HFFc6 (cell line): ENCODE results near the gene KCNIP4. TPM values are rescaled to one million over a fixed set of nuclear protein-coding genes. Genes with fewer than 3 reads are reported as not detected.

ENCODE experiments used
- DNase-seq: peaks from one replicate; pipeline ENCODE4 v3.0.0-alpha.2; 2018
- H3K27ac Mint-ChIP-seq: 2 replicates; pipeline ENCODE4 v1.8.0; 2020; ENCODE audit warnings: mild to moderate bottlenecking, mixed read lengths
- H3K27me3 Mint-ChIP-seq: 2 replicates; pipeline ENCODE4 v1.8.0; 2021; ENCODE audit warnings: mild to moderate bottlenecking, moderate library complexity, mixed read lengths; ENCODE audit not compliant: insufficient read depth
- H3K36me3 Mint-ChIP-seq: 2 replicates; pipeline ENCODE4 v1.8.0; 2021; ENCODE audit warnings: low read depth, mixed read lengths
- H3K4me1 Mint-ChIP-seq: 2 replicates; pipeline ENCODE4 v1.8.0; 2020; ENCODE audit warnings: low read depth, mixed read lengths
- H3K4me3 Mint-ChIP-seq: 2 replicates; pipeline ENCODE4 v1.8.0; 2020; ENCODE audit warnings: mild to moderate bottlenecking, moderate library complexity, mixed read lengths
- H3K9me3 Mint-ChIP-seq: 2 replicates; pipeline ENCODE4 v1.8.0; 2020; ENCODE audit warnings: mild to moderate bottlenecking, mixed read lengths
- CTCF ChIP-seq: fragments of 200-600 bp; sonication (generic); IDR thresholded peaks from 2 replicates; pipeline ENCODE4 v1.5.0; 2021; ENCODE audit warnings: antibody characterized with exemption, mild to moderate bottlenecking
- total RNA-seq, 6 experiments: library from RNA; stranded (reverse); fragmentation: NEBNext Ultra II Directional; extraction: Animal tissue kit (Norgen Biotek cat#: 25700); gene quantifications; 2 replicates in 1 of 6; 3 replicates in 5 of 6; pipeline ENCODE4 v1.2.3, GENCODE V29; 2021

KCNIP4 gene
- total RNA-seq, 6 experiments from 2014 or later = not detected

- no peak for DNase-seq
- no peak for TF ChIP-seq CTCF
- no peak overlapping the region for H3K4me3 Mint-ChIP-seq
- H3K9me3 Mint-ChIP-seq = peaks cover 14% of the 10 kb centered on the region
- 0 out of 2 replicates have a peak, but pooled peaks cover 4% of the 10 kb centered on the region for H3K36me3 Mint-ChIP-seq
- no peaks in the 10 kb centered on the region for H3K4me1 Mint-ChIP-seq
- no peak overlapping the region for H3K27ac Mint-ChIP-seq
- H3K27me3 Mint-ChIP-seq = no peaks in the 10 kb centered on the region
Measured at GRCh38 chr4:21692241-21692640, 256.3 kb downstream of the KCNIP4 start.

GRCh38 chr4:21688596-21689265 is 259.8 kb downstream of the KCNIP4 start:
- TF ChIP-seq CTCF = no peak
- Mint-ChIP-seq H3K27ac (no peak overlapping the region), H3K27me3 (no peaks in the 10 kb centered on the region), H3K4me1 (no peaks in the 10 kb centered on the region), H3K9me3 (peaks cover 11% of the 10 kb centered on the region), H3K4me3 (no peak overlapping the region), H3K36me3 (0 out of 2 replicates have a peak, but pooled peaks cover 4% of the 10 kb centered on the region)
- DNase-seq = no peak

- no peaks in the 10 kb centered on the region for H3K4me1 Mint-ChIP-seq
- no peaks in the 10 kb centered on the region for H3K36me3 Mint-ChIP-seq
- H3K27me3 Mint-ChIP-seq = no peaks in the 10 kb centered on the region
- no peak overlapping the region for H3K4me3 Mint-ChIP-seq
- H3K27ac Mint-ChIP-seq = no peak overlapping the region
- DNase-seq = no peak
- peaks cover 16% of the 10 kb centered on the region for H3K9me3 Mint-ChIP-seq
- no peak for TF ChIP-seq CTCF
Measured at GRCh38 chr4:21685911-21686310, 262.7 kb downstream of the KCNIP4 start.

- Mint-ChIP-seq H3K4me3 (no peak overlapping the region), H3K9me3 (peaks cover 37% of the 10 kb centered on the region), H3K27ac (no peak overlapping the region), H3K27me3 (no peaks in the 10 kb centered on the region), H3K36me3 (no peaks in the 10 kb centered on the region), H3K4me1 (no peaks in the 10 kb centered on the region)
- no peak for DNase-seq
- TF ChIP-seq CTCF = no peak
Measured at GRCh38 chr4:21680326-21680898, 268.2 kb downstream of the KCNIP4 start.

- DNase-seq = no peak
- Mint-ChIP-seq H3K4me3 (no peak overlapping the region), H3K36me3 (no peaks in the 10 kb centered on the region), H3K4me1 (no peaks in the 10 kb centered on the region), H3K9me3 (peaks cover 37% of the 10 kb centered on the region), H3K27me3 (no peaks in the 10 kb centered on the region), H3K27ac (no peak overlapping the region)
- TF ChIP-seq CTCF = no peak
Measured at GRCh38 chr4:21678711-21679110, 269.9 kb downstream of the KCNIP4 start.
